HL-60/S4 treated with phorbol 12-myristate 13-acetate at 8.2 ng/mL for 4 days and 3 days (cell line): ENCODE measurements around the gene RHOXF1.
"Not testable (repeated sequence)": the region's sequence is repeated elsewhere in the genome, so short reads cannot be mapped to it uniquely, and the experiment has no call there.

Source experiments
- in situ Hi-C: fragments of 300-500 bp; cut with MboI; formaldehyde crosslinking; loops from 2 replicates; pipeline ENCODE4 v1.15.0; 2022; ENCODE audit warnings: low sequenced_read_pairs

Gene RHOXF1, protein sequence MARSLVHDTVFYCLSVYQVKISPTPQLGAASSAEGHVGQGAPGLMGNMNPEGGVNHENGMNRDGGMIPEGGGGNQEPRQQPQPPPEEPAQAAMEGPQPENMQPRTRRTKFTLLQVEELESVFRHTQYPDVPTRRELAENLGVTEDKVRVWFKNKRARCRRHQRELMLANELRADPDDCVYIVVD

DNA sequence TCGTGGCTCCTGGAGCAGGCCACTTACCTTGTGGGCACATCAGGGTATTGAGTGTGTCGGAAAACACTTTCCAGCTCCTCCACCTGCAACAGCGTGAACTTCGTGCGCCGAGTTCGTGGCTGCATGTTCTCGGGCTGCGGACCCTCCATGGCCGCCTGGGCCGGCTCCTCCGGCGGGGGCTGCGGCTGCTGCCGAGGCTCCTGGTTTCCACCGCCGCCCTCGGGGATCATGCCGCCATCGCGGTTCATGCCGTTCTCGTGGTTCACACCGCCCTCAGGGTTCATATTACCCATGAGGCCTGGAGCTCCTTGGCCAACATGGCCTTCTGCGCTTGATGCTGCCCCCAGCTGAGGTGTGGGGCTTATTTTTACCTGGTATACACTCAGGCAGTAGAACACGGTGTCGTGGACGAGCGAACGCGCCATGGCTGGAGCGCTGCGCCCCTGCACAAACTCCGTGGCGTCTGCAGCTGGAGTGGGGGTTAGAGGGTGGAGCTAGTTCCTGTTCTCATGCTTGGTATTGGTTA lies at the start of gene RHOXF1:
TSS of gene RHOXF1 (minus strand) at position 476 of the 526 bp plus-strand sequence. CDS start at position 425, 51 bp downstream.
- in situ Hi-C loops: no loop called here

GRCh38 chrX:120159086-120159485 lies 43.4 kb upstream of the RHOXF1 start:
- in situ Hi-C loops: not testable (repeated sequence)

- in situ Hi-C loops: not testable (repeated sequence)
Observed at GRCh38 chrX:120158313-120158712, 42.6 kb upstream of the RHOXF1 start, which contains the start of gene RHOXF2. TSS of gene RHOXF2 (plus strand) at chrX:120158613. CDS start at chrX:120158751, 138 bp downstream.

- in situ Hi-C loops: not testable (repeated sequence)
Observed at GRCh38 chrX:120150109-120150744, 34.5 kb upstream of the RHOXF1 start.

GRCh38 chrX:120147537-120147936 lies 31.8 kb upstream of the RHOXF1 start:
- in situ Hi-C loops: no loop called here

GRCh38 chrX:120146323-120146722 lies 30.6 kb upstream of the RHOXF1 start:
- in situ Hi-C loops: not testable (repeated sequence)

DNA sequence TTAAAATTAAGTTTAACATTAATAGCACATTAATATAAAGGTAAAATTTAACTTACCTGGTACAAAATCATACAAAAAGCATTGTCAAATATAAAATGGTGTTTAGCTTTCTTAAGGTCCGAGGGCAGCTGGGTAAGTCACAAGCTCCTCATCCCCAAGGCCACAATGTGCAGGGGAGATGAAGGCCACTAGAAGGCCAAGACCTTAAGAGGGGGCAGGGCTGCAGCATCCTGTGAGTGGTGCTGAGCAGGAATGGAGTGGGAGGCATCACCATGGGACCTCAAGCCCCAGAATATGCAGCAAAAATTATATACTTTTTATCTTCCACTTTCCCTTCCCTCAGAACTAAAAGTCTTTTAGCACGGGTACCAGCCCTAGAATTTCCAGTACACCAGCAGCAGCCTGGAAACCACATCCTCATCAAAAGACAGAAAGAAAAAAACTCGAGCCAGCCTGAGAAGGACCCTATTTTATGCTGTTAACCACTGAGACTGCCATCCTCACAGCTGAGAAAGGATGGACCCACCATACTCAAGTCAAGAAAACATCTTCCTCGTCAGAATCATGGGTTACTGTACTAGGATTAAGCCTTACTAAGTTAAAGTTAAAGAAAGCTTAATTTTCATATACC lies 29.7 kb upstream of the RHOXF1 start:
- in situ Hi-C loops: no loop called here

DNA sequence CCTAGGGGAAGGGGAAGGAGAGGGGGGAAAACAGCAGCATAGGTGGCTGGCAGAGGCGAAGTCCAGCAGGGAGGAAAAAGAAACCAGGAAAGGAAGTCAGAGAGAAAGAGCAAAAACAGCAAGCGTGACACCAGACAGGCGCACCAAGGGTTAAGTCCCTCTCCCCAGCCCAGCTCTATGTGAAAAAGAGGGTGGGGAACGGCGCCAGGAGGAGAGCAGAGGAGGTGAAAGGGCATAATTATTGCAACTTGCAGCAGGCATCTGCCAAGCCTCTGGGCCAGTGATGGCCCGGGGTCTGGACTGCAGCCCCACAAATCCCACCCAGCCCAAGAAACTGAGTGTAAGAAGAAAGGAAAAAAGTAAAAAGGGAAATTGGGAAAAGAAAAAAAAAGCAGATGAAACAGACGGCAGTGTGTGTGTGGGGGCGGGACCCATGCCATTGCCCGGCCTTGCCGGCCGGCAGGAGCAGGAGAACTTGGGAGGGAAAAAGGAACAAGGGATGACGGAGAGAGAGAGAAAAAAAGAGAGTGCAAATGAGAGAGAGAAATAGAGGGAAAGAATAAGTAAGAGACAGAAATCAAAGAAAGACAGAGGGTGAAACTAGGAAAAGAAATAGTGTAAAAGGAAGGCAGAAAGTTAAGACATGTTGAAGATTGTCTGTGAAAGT lies 28.6 kb upstream of the RHOXF1 start:
- in situ Hi-C loops: no loop called here

DNA sequence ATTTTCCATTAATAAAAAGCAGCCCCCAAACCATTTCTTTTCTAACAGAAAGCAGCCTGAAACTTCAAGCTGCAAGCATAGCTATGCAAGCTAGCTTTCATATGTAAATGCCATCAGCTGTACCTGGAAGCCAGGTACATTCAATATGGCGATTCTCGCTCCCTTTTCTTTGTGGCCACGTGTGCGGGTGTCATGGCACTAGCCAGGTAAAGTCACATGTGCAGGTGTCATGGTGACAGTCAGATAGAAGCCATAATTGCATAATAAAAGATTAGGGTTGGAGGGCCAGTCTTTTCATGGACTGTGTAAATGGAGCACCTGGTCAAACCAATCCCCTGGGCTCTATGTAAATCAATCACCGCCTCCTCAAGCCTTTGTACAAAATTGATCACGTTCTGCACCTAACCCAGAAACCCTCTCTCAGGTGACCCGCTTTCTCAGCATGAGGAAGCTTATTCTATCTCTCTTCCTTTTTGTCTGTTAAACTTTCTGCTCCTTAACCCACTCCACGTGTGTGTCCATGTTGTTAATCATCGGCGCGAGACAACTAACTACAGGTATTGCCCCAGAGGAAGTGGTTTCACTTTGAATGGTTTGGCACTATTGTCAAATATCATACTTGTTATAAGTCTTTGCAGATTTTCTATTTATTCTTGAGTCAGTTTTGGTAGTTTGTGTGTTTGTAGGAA lies 24.7 kb upstream of the RHOXF1 start:
- in situ Hi-C loops: no loop called here

DNA sequence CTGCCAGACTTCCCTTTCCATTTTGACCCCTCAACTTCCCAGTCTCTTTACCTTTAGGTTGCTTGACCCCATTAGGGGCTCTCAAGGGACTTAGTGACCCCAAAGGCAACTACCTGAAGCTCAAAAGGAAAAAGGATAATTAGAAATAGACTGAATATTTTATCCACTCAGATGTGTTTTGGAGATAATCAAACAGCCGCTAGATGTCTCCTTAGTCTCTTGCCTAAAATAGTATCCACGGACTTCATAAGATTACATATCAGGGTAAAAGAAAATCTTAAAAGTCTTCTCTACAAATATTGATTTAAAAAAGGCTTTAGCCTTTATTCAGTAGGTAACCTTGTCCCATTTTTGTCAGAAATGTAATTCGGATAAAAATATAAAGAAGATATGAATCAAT lies 21.7 kb upstream of the RHOXF1 start:
- in situ Hi-C loops: no loop called here

DNA sequence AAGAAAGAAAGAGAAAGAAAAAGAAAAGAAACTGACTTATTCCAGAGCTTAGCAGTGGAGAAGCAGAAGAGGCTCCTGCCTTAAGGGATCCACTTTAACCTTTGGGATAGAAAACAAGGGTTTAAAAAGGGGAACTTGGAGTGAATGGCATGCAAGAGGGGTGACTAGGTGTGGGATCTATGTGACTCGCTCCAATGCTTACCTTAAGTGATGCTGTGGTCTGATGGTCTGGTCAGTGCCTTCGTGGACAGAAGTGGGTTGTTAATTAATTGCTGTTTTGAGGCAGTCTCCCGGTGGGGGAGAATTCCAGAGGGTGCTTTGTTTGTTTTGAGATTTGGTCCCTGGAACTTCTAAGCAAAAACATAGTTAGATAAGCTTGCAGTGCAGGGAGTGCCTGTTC lies 21.1 kb upstream of the RHOXF1 start:
- in situ Hi-C loops: no loop called here

- in situ Hi-C loops: no loop called here
Observed at GRCh38 chrX:120136128-120136527, 20.4 kb upstream of the RHOXF1 start.

- in situ Hi-C loops: not testable (repeated sequence)
Observed at GRCh38 chrX:120128306-120128846, 12.7 kb upstream of the RHOXF1 start.

GRCh38 chrX:120125444-120125843 lies 9.7 kb upstream of the RHOXF1 start:
- in situ Hi-C loops: no loop called here

DNA sequence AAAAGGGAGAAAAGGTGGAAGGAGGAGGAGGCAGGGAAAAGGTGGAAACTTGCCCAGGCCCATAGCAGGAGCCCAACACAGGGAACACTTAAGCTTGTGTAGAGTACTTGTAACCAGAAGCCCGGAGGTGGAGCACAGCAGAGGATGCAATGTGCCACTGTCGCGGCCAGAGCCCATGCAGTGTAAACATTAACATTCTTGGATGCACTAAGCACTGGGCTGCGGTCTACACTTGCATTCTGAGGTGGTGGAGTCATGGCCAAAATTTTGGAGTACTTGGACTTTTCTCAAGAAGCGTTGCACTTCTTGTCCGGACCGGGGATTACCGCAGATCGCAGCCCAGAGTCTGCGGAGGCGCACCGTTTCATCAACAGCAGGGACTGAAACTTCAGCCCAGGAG lies 4.5 kb upstream of the RHOXF1 start:
- in situ Hi-C loops: no loop called here

DNA sequence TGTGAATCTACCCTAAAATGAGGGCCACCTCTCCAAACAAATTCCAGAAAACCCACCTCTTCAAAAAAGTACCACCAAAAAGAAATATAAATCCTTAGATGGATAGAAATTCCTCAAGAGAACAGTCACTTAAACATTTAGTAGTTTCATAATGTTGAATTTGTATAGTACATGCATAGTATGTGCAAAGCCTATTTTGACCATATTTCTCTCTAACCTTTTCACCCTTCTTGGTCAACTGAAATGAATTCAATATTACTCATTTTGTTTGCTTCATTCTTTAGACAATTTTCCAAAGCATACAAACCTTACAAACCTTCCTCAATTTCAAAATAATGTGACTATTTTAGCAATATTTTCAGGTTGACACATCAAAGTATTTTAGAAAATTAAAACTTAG lies 4.1 kb downstream of the RHOXF1 start:
- in situ Hi-C loops: no loop called here

- in situ Hi-C loops: no loop called here
Observed at GRCh38 chrX:120109378-120109777, 6.3 kb downstream of the RHOXF1 start.

GRCh38 chrX:120104707-120105106 lies 11.0 kb downstream of the RHOXF1 start:
- in situ Hi-C loops: not testable (repeated sequence)

GRCh38 chrX:120101057-120101456 lies 14.7 kb downstream of the RHOXF1 start:
- in situ Hi-C loops: not testable (repeated sequence)

DNA sequence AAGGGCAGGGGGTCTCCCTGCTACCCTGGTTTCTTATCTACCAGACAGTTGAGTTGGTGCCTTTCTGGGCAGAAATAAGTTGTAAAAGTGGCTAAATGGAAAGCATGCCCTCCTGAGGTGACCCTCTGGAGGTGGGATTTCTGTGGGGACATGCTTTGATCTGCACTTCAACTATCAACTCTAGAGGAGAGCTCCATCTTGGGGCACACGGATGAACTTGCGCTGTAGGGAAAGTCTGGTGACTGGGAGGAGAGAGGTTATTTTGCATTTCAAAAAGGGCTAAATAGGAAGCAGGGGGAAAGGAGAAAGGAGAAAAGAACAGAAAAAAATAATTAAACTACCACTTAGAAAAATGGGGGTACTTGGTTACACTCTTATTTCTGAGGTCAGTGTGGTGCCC lies 25.5 kb downstream of the RHOXF1 start:
- in situ Hi-C loops: no loop called here
